NOMO-1 treated with dmso at 0.1 percent for 144 hours (cell line): ENCODE data around the gene ACAP2.
"Not testable (repeated sequence)": the region's sequence is repeated elsewhere in the genome, so short reads cannot be mapped to it uniquely, and the experiment has no call there.

ENCODE experiments used
- DNase-seq: peaks from one replicate; lab custom pipeline; 2025; ENCODE audit not compliant: unreplicated experiment; lab: John Stamatoyannopoulos, UW

ACAP2 gene

DNA sequence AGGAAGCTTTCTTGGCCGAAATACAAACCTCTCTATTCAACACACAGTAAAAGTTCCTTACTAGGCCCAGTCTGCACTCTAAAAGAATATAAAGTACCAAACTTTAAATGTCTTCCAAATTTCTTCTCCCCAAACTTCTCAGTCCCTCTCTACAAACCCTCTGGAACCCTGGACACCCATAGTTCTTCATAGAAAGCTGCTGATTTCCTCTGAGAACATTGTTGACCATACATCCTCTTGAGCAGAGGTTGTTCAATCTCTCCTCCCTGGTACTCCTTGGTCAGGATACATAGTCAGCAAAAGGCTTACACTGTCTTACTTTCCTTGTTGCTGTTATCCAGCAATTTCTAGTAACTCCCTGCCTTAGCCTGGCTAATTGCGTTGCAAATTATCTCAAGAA is 3.1 kb upstream of the ACAP2 start:
- DNase-seq: no peak

DNA sequence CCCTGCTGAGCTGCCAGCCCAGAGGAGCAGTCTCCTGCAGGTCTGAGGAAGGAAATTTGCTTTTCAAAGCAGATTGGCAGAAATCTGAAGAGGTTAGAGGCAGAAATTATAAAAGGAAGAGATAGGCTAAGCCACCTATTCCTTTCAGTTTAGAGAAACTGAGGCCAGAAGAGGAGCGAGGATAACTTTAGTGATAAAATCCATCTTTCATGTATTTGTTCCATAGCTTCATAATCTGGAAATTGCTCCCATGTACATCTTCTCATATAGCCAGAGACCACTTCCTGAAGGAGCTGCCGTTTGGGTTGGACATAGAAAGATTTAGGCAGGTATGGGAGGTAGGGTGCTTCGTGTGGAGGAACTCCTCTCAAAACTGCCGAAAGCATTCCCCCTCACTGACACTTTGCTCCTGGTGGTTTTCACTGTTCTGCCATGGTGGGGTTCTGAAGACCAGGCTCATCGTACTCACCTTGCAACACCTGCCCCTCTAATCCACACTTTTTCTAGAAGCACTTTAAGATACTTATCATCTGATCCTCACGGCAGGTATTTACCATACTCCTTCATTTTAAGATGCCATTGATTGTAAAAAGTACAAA is 670 bp upstream of the ACAP2 start:
- no peak for DNase-seq

DNA sequence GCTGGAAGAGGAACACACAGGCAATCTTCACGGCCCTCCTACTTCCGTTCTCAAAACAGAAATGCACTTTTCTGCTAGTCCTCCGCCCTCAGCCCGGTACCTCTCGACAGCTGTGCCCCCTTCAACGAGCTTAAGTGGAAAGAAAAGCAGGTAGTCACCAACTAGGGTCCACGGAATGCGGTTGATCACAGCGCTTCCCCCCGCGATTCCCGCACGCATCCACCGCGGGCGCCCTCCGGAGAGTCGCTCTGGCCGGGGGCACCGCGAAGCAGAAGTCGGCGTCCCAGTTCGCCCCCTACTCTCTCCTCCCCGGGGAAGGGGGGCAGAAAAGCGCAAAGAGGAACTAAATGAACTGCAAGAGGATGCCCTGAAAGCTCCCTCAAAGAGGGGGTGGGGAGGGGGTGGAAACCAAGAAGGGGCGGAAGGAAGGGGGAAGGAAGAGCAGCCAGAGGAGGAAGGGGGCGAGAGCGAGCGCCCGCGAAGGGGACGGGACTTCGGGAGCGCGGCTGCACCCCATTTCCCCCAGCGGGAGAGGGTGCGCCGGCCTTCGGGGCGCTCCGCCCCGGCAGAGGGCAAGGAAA is 738 bp downstream of the ACAP2 start:
- peak; percentile 84 for DNase-seq

DNA sequence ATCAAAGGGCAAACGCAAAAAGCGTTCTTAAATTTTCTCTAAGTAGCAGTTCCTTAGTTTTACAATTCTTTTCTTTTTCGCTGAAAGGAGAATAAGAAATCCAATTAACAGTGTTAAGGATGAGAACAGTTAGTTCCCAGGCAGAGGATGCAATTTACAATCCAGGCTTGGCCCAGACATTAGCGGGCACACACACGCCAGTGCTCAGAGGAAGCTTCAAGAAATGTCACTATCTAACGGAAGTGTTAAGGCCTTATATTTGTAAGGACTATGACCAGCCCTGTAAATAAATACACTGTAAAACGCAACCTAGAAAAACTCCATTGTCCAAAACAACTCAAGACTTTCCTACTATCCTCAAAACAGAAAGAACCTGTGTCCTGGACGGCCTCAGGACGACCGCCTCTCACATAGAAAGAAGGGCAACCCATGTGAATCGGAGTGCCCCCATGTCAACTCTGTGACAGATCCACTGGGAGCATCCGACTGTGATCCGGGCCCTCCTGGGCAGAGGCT is 1.3 kb downstream of the ACAP2 start:
- no peak for DNase-seq

DNA sequence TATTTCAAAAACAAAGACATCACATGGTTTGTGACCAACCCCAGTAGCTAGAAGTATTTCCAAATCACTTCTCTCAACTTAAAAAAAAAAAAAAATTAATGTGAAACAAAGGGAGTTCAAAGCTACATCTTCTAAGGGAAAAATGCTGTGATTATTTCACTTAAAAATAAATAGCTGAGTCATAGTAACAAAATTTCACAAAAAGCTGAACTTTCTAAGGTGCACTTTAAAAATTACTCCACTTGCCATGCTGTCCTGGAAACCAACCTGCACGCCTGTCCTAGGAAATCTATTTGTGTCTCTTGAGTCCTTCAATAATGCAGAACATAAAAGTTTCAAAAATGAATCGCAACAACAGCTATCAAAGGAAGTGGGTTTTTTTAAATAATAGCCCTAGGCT is 1.8 kb downstream of the ACAP2 start:
- DNase-seq: no peak

DNA sequence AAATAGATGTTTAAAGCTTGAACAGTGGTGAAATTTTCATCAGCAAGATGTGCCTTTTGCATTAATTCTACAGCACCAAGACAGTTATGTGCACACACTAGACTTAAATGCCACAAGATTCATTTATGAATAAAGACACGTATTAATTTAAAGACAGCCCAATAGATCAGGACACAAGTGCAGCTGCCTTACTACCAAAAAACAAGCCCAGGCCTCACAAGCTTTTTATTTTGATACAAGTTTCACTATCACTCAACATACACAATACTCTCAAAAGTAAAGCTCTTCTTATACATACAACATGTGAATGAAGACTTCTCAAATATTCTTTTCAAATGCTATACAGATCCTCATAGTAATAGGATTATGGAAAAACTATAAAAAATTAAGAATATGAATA is 2.4 kb downstream of the ACAP2 start:
- no peak for DNase-seq

DNA sequence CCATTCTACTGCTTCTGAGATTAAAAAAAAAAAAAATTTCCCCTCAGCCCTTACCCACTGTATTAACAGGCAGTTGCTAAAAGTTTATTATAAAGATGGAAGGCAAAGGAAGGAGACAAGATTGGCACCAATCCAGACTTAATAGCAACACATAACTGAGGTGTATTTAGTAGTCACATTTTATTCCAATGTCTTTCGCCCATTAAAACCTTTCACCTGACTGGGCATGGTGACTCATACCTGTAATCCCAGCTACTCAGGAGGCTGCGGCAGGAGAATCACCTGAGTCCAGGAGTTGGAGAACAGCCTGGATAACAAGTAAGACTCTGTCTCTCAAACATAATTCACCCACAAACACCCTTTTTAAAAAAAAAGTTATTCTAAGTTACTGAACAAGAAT is 4.4 kb downstream of the ACAP2 start:
- DNase-seq: no peak

DNA sequence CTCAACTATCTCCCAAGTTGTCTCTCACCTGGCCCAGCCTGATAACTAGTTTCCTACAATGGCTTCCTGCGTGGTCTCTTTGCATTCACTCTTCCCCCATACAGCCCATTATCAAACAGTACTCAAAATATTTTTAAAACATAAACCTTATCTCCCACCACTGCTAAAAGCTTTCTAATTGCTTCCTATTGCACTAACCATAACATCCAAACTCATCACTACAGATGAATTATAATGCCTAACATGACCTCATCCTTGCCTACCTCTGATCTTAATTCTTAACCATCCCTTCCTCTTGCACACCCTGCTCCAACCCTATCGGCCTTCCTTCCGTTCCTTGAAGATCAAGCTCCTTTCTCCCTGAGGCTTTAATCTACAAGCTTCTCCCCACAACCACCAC is 17.0 kb downstream of the ACAP2 start:
- no peak for DNase-seq

DNA sequence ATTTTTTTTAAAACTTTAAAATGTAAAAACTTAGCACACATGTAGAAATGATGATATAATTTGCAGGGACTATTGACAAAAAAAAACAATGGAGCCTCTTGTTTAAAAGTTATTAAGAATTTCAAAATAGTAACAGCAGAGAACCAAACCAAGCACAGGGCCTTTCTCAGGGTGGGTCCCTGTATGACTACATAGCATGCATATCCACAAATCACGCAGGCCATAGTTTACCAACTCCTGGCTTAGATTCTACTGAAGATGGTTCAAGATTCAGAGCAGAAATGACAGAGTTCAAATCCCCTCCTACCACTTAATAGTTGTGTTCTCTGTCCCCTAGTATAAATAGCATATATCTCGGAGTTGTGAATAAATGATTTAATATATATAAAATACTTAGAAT is 19.0 kb downstream of the ACAP2 start:
- DNase-seq: no peak

DNA sequence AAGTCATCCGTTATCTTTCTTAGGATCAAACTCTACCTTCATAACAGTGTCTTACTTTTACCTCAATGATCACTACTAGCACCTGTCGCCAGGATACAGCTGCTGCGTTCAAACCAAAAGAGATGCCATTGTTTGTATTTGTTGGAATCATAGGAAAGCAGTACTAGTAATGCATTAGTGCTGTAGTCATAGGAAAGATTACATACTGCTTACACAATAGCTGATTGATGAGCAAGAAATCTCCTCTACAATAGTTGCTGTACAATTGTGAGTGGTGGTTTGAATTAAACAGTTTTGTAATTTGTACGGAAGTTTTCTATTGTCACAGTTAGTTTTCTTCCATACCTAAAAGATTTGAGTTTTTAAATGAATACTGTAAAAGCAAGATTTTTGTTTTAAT is 21.4 kb downstream of the ACAP2 start:
- DNase-seq: no peak

DNA sequence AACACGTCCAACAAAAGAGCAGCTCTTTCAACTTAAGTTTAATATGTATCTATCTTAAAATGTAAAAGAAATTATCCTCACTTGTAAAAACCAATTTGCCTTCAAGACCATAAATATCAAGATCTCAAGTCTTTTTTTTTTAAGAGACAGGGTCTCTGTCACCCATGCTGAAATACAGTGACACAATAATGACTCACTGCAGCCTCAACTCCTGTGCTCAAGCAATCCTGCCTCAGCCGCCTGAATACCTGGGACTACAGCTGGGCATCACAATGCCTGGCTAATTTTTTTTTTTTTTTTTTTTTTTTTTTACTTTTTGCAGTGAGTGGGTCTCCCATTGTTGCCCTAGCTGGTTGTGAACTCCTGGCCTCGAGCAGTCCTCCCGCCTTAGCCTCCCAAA is 26.0 kb downstream of the ACAP2 start:
- no peak for DNase-seq

DNA sequence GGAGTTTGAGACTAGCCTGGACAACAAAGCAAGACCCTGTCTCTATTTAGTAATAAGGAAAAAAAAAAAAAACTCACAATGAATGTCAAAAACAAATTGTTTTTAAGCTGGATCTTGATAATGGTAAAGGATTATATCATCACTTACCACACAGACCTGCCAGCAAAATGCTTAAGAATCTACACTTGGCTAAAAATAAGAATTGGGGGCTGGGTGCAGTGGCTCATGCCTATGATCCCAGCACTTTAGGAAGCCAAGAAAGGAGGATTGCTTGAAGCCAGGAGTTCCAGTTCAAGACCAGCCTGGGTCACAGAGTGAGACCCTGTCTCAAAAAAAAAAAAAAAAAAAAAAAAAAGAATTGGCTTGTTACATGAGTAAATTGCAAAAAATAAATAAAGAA is 31.0 kb downstream of the ACAP2 start:
- no peak for DNase-seq

DNA sequence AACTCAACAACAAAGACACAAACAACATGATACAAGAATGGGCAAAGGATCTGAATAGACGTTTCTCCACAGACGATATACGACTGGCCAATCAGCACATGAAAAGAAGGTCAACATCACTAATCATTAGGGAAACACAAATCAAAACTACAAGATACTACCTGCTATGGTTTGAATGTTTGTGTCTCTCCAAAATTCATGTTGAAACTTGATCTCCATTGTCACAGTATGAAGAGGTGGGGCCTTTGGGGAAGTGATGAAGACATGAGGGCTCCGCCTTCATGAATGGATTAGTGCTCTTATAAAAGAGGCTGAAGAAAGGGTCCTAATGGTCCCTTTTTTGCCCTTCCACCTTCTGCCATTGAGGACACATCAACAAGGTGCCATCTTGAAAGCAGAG is 32.3 kb downstream of the ACAP2 start:
- no peak for DNase-seq

DNA sequence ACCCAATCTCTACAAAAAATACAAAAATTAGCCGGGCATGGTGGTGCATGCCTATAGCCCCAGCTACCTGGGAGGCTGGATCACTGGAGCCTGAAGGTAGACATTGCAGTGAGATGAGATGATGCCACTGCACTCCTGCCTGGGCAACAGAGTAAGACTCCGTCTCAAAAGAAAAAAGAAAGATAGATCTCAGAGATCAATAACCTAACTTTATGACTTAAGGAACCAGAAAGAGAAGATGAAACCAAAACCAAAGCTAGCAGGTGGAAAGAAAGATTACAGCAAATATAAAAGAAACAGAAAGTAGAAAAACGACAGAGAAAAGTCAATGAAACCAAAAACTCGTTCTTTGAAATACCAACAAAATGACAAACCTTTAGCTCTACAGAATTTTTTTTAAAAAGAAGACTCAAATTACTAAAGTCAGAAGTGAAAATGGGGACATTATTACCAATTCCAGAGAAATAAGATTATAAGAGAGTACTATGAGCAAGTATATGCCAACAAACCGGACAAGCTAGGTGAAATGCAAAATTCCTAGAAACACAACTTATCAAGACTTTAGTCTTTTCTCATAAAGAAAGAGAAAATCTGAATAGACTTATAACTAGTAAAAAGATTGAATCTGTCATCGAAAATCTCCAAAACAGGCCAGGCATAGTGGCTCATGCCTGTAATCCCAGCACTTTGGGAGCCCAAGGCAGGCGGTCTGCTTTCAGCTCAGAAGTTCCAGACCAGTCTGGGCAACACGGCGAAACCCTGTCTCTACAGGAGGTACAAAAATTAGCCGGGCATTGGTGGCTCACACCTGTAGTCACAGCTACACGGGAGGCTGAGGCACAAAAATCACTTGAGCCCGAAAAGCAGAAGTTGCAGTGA is 35.0 kb downstream of the ACAP2 start:
- no peak for DNase-seq

DNA sequence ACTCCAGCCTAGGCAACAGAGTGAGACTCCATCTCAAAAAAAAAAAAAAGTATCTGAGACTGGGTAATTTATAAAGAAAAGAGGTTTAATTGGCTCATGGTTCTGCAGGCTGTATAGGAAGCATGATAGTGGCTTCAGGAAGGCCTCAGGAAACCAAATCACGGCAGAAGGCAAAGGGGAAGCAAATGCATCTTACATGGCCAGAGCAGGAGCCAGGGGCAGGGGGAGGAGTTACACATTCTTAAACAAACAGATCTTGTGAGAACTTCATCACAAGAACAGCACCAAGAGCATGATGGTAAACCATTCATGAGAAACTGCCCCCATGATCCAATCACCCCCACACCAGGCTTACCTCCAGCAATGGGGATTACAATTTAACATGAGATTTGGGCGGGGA is 37.2 kb downstream of the ACAP2 start:
- DNase-seq: no peak

DNA sequence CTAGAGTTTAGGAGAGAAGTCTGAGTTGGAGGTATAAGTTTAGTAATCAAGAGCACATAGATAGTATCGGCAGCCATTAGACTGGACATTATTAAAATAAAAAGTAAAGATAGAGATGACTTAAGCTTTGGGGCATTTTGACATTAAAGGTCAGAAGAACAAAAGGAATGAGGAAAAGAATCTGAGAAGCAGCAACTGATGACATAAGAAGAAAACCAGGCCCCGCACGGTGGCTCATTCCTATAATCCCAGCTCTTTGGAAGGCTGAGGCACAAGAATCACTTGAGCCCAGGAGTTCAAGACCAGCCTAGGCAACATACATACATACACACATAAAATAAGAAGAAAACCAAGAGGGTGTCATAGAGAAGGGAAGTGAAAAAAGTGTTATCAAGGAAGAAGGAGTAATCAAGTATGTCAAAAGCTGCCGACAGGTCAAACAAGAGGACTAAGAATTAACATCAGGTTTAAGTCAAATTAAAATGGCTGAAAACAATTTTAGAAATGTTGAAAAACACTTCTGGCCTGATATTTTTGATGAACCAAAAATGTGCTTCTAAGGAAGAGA is 38.9 kb downstream of the ACAP2 start:
- DNase-seq: no peak

DNA sequence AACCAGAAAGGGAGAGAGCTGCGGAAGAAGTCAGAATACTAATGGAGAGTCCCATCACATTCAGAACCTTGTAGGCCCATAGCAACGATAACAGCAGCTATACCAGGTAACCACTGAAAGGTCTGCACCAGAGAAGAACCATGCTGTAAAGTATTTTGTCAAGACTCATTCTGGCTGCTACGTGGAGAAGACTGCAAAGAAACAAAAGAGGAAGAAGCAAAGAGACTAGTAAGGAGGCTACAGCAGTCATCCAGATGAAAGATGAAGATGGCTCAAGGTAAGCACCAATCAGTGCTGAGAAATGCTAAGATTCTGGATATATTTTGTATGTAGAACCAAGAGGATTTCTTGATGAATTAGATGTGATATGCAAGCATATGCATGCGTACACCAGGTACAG is 39.6 kb downstream of the ACAP2 start:
- DNase-seq: no peak

DNA sequence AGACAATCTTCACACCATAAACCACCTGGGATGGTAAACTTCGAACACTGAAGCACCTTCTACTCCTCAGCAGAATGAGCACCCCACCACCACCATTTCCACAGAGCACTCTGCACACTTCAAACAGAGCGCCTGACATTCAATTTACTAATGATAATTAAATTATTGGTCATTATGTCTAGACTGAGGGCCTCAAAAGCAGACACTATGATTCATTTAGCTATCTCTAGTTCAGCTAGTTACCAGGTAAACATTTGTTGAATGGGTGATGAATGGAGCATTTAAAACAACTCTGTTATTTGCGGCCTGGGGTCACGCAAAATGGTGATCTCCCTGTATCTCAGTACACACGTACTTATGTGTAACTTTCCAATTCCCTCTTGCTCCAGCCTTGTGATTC is 40.9 kb downstream of the ACAP2 start:
- no peak for DNase-seq

DNA sequence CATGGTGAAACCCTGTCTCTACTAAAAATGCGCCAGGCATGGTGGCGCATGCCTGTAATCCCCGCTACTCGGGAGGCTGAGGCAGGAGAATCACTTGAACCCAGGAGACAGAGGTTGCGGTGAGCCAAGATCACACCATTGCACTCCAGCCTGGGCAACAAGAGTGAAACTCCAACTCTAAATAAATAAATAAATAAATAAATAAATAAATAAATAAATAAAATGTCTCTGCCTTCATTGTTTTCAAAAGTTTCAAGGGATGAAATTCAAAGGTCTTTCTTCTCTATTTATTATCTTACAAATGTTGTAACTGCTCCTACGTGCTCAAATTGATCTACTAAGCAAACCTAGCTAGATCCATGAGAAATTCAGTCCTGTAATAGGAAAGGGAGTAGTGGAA is 44.4 kb downstream of the ACAP2 start:
- not testable (repeated sequence) for DNase-seq

DNA sequence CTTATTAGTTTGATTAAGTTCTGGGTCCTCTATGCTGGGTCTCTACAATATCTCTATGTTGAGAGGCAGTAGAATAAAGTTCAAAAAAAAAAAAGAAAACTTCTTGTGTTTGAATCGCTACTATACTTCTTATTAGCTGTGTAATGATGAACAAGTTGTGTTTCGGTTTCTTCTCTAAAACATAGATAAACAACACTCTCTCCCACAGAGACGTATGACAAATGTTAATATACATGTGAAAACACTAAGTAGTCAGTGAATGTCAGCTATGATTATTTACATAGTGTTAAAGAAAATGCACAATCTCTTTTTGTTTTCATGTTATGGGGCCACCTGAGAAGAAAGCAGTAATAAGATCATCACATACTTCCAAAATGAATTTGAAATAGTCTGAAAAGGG is 45.3 kb downstream of the ACAP2 start:
- DNase-seq: no peak

DNA sequence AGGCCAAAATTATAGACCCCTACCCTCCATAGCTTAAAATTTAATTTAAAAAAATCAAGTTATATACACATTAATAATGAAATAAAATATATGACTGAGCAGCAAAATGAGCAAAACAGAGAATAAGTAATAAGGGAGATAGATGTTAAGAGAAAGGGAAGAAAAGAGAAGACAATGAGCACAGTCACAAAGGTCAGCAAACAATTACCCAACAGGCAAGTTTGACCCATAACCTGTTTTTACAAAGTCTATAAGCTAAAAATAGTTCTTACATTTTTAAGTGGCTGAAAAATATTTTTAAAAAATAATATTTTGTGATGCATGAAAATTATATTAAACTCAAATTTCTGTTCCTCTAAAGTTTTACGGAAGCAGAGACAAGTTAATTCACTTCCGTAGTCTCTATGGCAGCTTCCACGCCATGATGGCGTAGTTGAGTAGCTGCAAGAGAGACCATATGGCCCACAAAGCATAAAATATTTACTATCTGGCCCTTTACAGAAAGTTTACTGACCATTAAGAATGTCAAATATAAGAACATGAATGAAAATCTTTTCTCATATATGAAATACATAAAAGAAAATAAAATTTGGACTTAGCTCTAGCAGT is 47.5 kb downstream of the ACAP2 start:
- DNase-seq: no peak

DNA sequence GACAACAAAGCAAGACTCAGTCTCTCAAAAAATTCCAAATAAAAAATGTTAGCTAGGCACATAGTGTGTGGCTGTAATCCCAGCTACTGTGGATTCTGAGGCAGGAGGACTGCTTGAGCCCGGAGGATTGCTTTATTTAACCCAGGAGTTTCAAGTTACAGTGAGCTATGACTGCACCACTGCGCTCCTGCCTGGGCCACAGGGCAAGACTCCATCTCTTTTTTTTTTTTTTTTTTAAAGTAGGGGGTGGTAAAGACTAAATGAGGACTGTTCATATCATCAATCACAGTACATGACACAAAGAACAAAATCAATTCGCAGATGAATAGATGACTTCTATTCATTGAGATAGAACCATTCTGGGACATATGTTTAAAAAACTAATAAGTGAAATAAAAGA is 48.1 kb downstream of the ACAP2 start:
- DNase-seq: no peak
